GM12878 (cell line): ENCODE results near the gene LAD1. TPM values are rescaled to one million over a fixed set of nuclear protein-coding genes. Genes with fewer than 3 reads are reported as not detected.

Source experiments
- ATAC-seq: fragments of 200-7000 bp; cut with Tn5 transposase; 3 replicates; pipeline ENCODE4 v1.9.1; 2020; ENCODE audit warnings: mild to moderate bottlenecking, moderate library complexity
- BruUV-seq: library from RNA; stranded (reverse); fragments of 400-500 nt; replicated peaks from 2 replicates; lab custom pipeline; 2021; lab: Mats Ljungman, UMichigan
- CTCF ChIA-PET: fragments of 300-600 bp; sonication (Branson Sonifier 250); formaldehyde crosslinking; extraction: SDS; loops from one replicate; lab custom pipeline; 2021; ENCODE audit warnings: inconsistent platforms; lab: Yijun Ruan, JAX
- POLR2A ChIA-PET: fragments of 350-600 bp; formaldehyde crosslinking; extraction: SDS; loops from one replicate; lab custom pipeline; 2021; ENCODE audit warnings: inconsistent platforms; lab: Charles Lee
- RAD21 ChIA-PET: fragments of 300-600 bp; sonication (Branson Sonifier 250); formaldehyde crosslinking; loops from one replicate; lab custom pipeline; 2023; ENCODE audit warnings: antibody characterized with exemption; ENCODE audit not compliant: unreplicated experiment; lab: Charles Lee
- SMC1A ChIA-PET: fragments of 300-600 bp; sonication (Branson Sonifier 250); formaldehyde crosslinking; loops from one replicate; lab custom pipeline; 2023; ENCODE audit not compliant: unreplicated experiment, uncharacterized antibody; lab: Charles Lee
- DNase-seq: peaks from one replicate; pipeline ENCODE4 v3.0.0-alpha.2; 2011; ENCODE audit warnings: low read depth, low spot score
- FAIRE-seq: peaks from 3 replicates; lab custom pipeline; 2011; peaks lifted over from hg19 to GRCh38; lab: Jason Lieb, UNC
- H2AFZ ChIP-seq: 2 replicates; pipeline ENCODE4 v1.6.0; 2011; ENCODE audit warnings: low read depth, low read length, control low read depth; ENCODE audit not compliant: control insufficient read depth
- H3K27ac ChIP-seq: 2 replicates; pipeline ENCODE4 v1.5.1; 2011; ENCODE audit warnings: control low read depth; ENCODE audit not compliant: control insufficient read depth, insufficient read depth
- H3K27me3 ChIP-seq, 2 experiments: replicated peaks in 1 of 2; 2 replicates each; pipeline versions ENCODE4 v1.6.0 to v1.6.1; 2011; ENCODE audit warnings: low read length in 1 of 2; ENCODE audit not compliant: control insufficient read depth in 2 of 2, insufficient read depth in 2 of 2
- H3K36me3 ChIP-seq, 2 experiments: 2 replicates each; pipeline ENCODE4 v1.5.1; 2011; ENCODE audit warnings: low read length in 1 of 2; ENCODE audit not compliant: control insufficient read depth in 2 of 2, insufficient read depth in 2 of 2
- H3K4me1 ChIP-seq: 2 replicates; pipeline ENCODE4 v1.6.1; 2011; ENCODE audit warnings: mild to moderate bottlenecking, low read length, moderate library complexity, mixed read lengths; ENCODE audit not compliant: control insufficient read depth, insufficient read depth
- H3K4me2 ChIP-seq: 2 replicates; pipeline ENCODE4 v1.6.0; 2011; ENCODE audit warnings: control low read depth; ENCODE audit not compliant: control insufficient read depth, insufficient read depth
- H3K4me3 ChIP-seq: fragments of 200-600 bp; sonication (generic); 2 replicates; pipeline ENCODE4 v1.5.1; 2016
- H3K79me2 ChIP-seq: 2 replicates; pipeline ENCODE4 v1.6.0; 2011; ENCODE audit warnings: low read length; ENCODE audit not compliant: control insufficient read depth, insufficient read depth
- H3K9ac ChIP-seq: 2 replicates; pipeline ENCODE4 v1.8.0; 2011; ENCODE audit warnings: low read length, control low read depth, mixed read lengths; ENCODE audit not compliant: control insufficient read depth, insufficient read depth
- H3K9me3 ChIP-seq: replicated peaks from 3 replicates; pipeline ENCODE4 v1.5.1; 2011; ENCODE audit warnings: mild to moderate bottlenecking, low read length; ENCODE audit not compliant: control insufficient read depth, insufficient read depth
- H4K20me1 ChIP-seq: 2 replicates; pipeline ENCODE4 v1.6.0; 2011; ENCODE audit not compliant: control insufficient read depth, insufficient read depth
- BHLHE40 ChIP-seq, 2 experiments: fragments of 450-650 bp in 1 of 2; IDR thresholded peaks; 2 replicates each; pipeline ENCODE4 v1.6.1; 2011 to 2017; ENCODE audit warnings: low read depth in 2 of 2, borderline replicate concordance in 1 of 2, improper control_type of control experiment in 1 of 2, low read length in 1 of 2, mild to moderate bottlenecking in 1 of 2
- DPF2 ChIP-seq: fragments of 450-650 bp; IDR thresholded peaks from 2 replicates; pipeline ENCODE4 v1.6.1; 2017; ENCODE audit warnings: mild to moderate bottlenecking
- EED ChIP-seq: sonication (generic); IDR thresholded peaks from 2 replicates; pipeline ENCODE4 v1.6.1; 2016; ENCODE audit warnings: antibody characterized with exemption, low read depth
- HDAC6 ChIP-seq: fragments of 200-600 bp; sonication (generic); IDR thresholded peaks from one replicate; pipeline ENCODE4 v1.8.0; 2017; ENCODE audit warnings: antibody characterized with exemption; ENCODE audit not compliant: unreplicated experiment
- IKZF1 ChIP-seq: fragments of 450-650 bp; conservative IDR thresholded peaks from 2 replicates; pipeline ENCODE4 v1.6.1; 2017; ENCODE audit warnings: antibody characterized with exemption, mild to moderate bottlenecking
- IKZF2 ChIP-seq, 2 experiments: fragments of 450-650 bp; IDR thresholded peaks; 2 replicates each; pipeline ENCODE4 v1.6.1; 2017; ENCODE audit warnings: mild to moderate bottlenecking in 2 of 2, moderate library complexity in 2 of 2
- RAD51 ChIP-seq: fragments of 450-650 bp; IDR thresholded peaks from 2 replicates; pipeline ENCODE4 v1.6.1; 2016; ENCODE audit warnings: moderate library complexity, mild to moderate bottlenecking, inconsistent platforms
- RFX5 ChIP-seq: IDR thresholded peaks from 2 replicates; pipeline ENCODE4 v1.6.1; 2011; ENCODE audit warnings: low read depth, low read length, improper control_type of control experiment
- SMARCA5 ChIP-seq: fragments of 450-650 bp; IDR thresholded peaks from 2 replicates; pipeline ENCODE4 v1.6.1; 2017; ENCODE audit warnings: mild to moderate bottlenecking
- WGBS: methylation state at CpG from one replicate; pipeline ENCODE4 v1.1.6; 2016; ENCODE audit warnings: low lambda C conversion rate; ENCODE audit not compliant: insufficient replicate concordance, insufficient coverage; ENCODE audit errors: missing lambda C conversion rate; 5-methylcytosine and 5-hydroxymethylcytosine counted together
- in situ Hi-C: fragments of 300-500 bp; cut with MboI; formaldehyde crosslinking; loops from 9 replicates; pipeline ENCODE4 v1.14.3; 2018; ENCODE audit warnings: mixed read lengths
- intact Hi-C: fragments of 100-400 bp; cut with micrococcal nuclease; formaldehyde crosslinking; loops from one replicate; pipeline ENCODE4 v1.14.2; 2022; ENCODE audit not compliant: unreplicated experiment
- polyA plus RNA-seq, 11 experiments: library from polyadenylated mRNA; depleted of rRNA in 4 of 11; unstranded in 6 of 11; stranded (reverse) in 5 of 11; fragments of >200 nt; fragmentation: Nextera tagmentation in 4 of 11; fragmentation: Illumina TruSeq in 1 of 11; extraction: Ambion mirVana in 4 of 11; extraction: Trizol in 1 of 11; gene quantifications; 1 replicate in 1 of 11; 2 replicates in 10 of 11; pipeline versions ENCODE4 v1.2.1 to v1.2.3, GENCODE V29; 2011 to 2016; ENCODE audit warnings: inconsistent platforms in 2 of 11, missing spikeins in 2 of 11, low read depth in 1 of 11
- total RNA-seq, 4 experiments: library from RNA; depleted of rRNA in 3 of 4; stranded (reverse); fragments of >200 nt in 3 of 4; fragmentation: Illumina TruSeq in 1 of 4; extraction: Trizol in 1 of 4; gene quantifications; 2 replicates each; pipeline versions ENCODE4 v1.2.1 to v1.2.3, GENCODE V29; 2013 to 2021
- TF ChIP-seq, protein P1 (sequence below): fragments of 450-650 bp; IDR thresholded peaks from 2 replicates; pipeline ENCODE4 v1.6.1; 2017; ENCODE audit warnings: mild to moderate bottlenecking, moderate library complexity
- TF ChIP-seq, protein P2 (sequence below): fragments of 450-650 bp; formaldehyde crosslinking; IDR thresholded peaks from 2 replicates; pipeline ENCODE4 v1.4.0; 2022; ENCODE audit warnings: mild to moderate bottlenecking, moderate library complexity
- TF ChIP-seq, protein P3 (sequence below): fragments of 450-650 bp; IDR thresholded peaks from 2 replicates; pipeline ENCODE4 v1.6.1; 2017; ENCODE audit warnings: low read depth, mild to moderate bottlenecking, moderate library complexity

LAD1 gene
- total and polyA plus RNA-seq, 10 of the 15 experiments (the other 5 are each of a cell fraction or from before 2014, with no cell fraction given), result 0.05 to 0.48 (median 0.32) TPM; not detected in 3

DNA sequence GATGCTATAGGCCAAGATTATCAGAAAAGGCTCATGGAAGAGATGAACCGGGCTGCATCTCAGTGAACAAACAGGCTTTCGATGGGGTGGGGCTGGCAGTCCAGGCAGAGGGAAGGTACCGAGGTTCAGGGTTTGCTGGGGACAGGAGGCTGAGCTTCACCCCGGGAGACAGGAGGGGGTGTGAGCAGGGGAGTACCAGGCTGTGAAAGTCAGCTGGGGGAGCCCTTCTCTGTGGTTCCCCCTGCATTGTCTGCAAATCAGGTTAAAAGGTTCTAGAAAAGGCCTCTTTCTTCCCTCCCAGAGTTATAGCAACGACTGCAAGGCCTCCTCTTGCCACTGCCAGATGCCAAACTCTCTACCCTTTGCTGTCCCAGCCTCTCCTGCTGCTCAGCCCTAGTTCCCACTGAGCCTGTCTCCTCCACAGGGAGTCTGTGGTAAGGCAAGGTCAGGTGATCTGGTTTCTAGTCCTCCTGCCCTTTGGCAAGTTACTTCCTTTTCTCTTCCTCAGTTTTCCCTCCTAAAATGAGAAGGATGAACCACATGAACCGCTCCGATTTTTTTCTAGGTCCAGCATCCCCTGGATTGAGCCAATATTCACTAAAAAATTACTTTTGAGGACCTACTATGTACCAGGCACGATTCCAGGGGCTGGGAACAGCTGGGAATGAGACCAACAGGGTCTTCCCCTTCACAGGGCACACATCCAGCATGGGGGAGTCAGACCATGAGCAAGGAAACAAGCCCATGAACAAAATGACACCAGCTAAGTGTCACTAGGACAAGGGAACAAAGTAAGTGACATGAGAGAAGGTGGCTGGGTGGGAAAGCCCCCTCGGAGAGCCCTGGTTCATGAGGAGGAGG, 7.2 kb downstream of the LAD1 start:
- Histone ChIP-seq H4K20me1 (no peaks in the 10 kb centered on the region), H2AFZ (no peak overlapping the region), H3K79me2 (no peaks in the 10 kb centered on the region), H3K27me3 (no peaks in the 10 kb centered on the region), H3K9ac (no peak overlapping the region), H3K36me3 (no peaks in the 10 kb centered on the region), H3K4me2 (no peak overlapping the region), H3K4me3 (no peak overlapping the region), H3K9me3 (no peaks in the 10 kb centered on the region), H3K4me1 (peaks cover 12% of the 10 kb centered on the region), H3K27ac (no peak overlapping the region)
- ChIA-PET SMC1A (interaction anchor here (0.8 to 19.4 kb wide), 3 partner anchors 13 to 118 kb away, joined by 3 to 374 read pairs (median 3); no protein-coding TSS in a partner anchor), POLR2A (interaction anchor here (0.5 to 18.2 kb wide), 2 partner anchors 13 to 139 kb away, joined by 3 to 228 read pairs; no protein-coding TSS in a partner anchor), CTCF (interaction anchor here (1.1 to 17.8 kb wide), 6 partner anchors 15 to 121 kb away, joined by 4 to 623 read pairs (median 4); no protein-coding TSS in a partner anchor), RAD21 (interaction anchor here (1.4 to 17.4 kb wide), 2 partner anchors 14 to 120 kb away, joined by 4 to 340 read pairs; no protein-coding TSS in a partner anchor)
- FAIRE-seq, result no peak
- in situ Hi-C loops (no loop called here), intact Hi-C loops (no loop called here)
- TF ChIP-seq EED (peak; percentile 29; the same call in 1 of the 2 replicates), BHLHE40 (IDR thresholded peaks at IDR 0.05; ENCODE audit: borderline replicate concordance in 1 of 2, low read depth in 2 of 2, low read length in 1 of 2) (0 out of 4 replicates have a peak, but pooled peaks of 1 of the 2 experiments have one; percentile 40), IKZF2 (IDR thresholded peaks at IDR 0.05) (peak; percentile 44 to 49; a peak in 1 of 4 replicates), DPF2 (0 out of 2 replicates have a peak, but pooled peaks have one; percentile 21), IKZF1 (peak; percentile 60), RAD51 (peak; percentile 44; the same call in 1 of the 2 replicates), RFX5 (no peak), SMARCA5 (0 out of 2 replicates have a peak, but pooled peaks have one; percentile 21), HDAC6 (no peak)
- TF ChIP-seq, protein P1, sequence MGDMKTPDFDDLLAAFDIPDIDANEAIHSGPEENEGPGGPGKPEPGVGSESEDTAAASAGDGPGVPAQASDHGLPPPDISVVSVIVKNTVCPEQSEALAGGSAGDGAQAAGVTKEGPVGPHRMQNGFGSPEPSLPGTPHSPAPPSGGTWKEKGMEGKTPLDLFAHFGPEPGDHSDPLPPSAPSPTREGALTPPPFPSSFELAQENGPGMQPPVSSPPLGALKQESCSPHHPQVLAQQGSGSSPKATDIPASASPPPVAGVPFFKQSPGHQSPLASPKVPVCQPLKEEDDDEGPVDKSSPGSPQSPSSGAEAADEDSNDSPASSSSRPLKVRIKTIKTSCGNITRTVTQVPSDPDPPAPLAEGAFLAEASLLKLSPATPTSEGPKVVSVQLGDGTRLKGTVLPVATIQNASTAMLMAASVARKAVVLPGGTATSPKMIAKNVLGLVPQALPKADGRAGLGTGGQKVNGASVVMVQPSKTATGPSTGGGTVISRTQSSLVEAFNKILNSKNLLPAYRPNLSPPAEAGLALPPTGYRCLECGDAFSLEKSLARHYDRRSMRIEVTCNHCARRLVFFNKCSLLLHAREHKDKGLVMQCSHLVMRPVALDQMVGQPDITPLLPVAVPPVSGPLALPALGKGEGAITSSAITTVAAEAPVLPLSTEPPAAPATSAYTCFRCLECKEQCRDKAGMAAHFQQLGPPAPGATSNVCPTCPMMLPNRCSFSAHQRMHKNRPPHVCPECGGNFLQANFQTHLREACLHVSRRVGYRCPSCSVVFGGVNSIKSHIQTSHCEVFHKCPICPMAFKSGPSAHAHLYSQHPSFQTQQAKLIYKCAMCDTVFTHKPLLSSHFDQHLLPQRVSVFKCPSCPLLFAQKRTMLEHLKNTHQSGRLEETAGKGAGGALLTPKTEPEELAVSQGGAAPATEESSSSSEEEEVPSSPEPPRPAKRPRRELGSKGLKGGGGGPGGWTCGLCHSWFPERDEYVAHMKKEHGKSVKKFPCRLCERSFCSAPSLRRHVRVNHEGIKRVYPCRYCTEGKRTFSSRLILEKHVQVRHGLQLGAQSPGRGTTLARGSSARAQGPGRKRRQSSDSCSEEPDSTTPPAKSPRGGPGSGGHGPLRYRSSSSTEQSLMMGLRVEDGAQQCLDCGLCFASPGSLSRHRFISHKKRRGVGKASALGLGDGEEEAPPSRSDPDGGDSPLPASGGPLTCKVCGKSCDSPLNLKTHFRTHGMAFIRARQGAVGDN, result peak; percentile 76
- TF ChIP-seq, protein P2, sequence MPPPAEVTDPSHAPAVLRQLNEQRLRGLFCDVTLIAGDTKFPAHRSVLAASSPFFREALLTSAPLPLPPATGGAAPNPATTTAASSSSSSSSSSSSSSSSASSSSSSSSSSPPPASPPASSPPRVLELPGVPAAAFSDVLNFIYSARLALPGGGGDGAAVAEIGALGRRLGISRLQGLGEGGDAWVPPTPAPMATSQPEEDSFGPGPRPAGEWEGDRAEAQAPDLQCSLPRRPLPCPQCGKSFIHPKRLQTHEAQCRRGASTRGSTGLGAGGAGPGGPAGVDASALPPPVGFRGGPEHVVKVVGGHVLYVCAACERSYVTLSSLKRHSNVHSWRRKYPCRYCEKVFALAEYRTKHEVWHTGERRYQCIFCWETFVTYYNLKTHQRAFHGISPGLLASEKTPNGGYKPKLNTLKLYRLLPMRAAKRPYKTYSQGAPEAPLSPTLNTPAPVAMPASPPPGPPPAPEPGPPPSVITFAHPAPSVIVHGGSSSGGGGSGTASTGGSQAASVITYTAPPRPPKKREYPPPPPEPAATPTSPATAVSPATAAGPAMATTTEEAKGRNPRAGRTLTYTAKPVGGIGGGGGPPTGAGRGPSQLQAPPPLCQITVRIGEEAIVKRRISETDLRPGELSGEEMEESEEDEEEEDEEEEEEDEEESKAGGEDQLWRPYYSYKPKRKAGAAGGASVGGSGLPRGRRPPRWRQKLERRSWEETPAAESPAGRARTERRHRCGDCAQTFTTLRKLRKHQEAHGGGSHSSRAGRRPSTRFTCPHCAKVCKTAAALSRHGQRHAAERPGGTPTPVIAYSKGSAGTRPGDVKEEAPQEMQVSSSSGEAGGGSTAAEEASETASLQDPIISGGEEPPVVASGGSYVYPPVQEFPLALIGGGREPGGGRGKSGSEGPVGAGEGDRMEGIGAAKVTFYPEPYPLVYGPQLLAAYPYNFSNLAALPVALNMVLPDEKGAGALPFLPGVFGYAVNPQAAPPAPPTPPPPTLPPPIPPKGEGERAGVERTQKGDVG (CRISPR knock-in tag), result no peak
- TF ChIP-seq, protein P3, sequence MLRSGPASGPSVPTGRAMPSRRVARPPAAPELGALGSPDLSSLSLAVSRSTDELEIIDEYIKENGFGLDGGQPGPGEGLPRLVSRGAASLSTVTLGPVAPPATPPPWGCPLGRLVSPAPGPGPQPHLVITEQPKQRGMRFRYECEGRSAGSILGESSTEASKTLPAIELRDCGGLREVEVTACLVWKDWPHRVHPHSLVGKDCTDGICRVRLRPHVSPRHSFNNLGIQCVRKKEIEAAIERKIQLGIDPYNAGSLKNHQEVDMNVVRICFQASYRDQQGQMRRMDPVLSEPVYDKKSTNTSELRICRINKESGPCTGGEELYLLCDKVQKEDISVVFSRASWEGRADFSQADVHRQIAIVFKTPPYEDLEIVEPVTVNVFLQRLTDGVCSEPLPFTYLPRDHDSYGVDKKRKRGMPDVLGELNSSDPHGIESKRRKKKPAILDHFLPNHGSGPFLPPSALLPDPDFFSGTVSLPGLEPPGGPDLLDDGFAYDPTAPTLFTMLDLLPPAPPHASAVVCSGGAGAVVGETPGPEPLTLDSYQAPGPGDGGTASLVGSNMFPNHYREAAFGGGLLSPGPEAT, result peak; percentile 23; the same call in 1 of the 2 replicates
- BruUV-seq, result no TSS peak
- peak; percentile 70 for ATAC-seq
- WGBS, result 32% methylated on average over 9 of the region's 9 CpGs
- no peak for DNase-seq
